NCI-H526 (cell line): ENCODE data around the gene CCDC8.
A peak's percentile ranks its signal among the peaks of the same experiment; 100 is the strongest.
"Not testable (repeated sequence)": the region's sequence is repeated elsewhere in the genome, so short reads cannot be mapped to it uniquely, and the experiment has no call there.

ENCODE experiments used
- DNase-seq, 2 experiments: peaks; one replicate each; lab custom pipeline; 2025; lab: John Stamatoyannopoulos, UW

The CCDC8 gene

GRCh38 chr19:46404753-46405468 is 8.5 kb downstream of the CCDC8 start:
- peak in 1 of 2 experiments; percentile 41 for DNase-seq

GRCh38 chr19:46404055-46404752 is 9.2 kb downstream of the CCDC8 start:
- DNase-seq: peak in 1 of 2 experiments; percentile 43

- no peak for DNase-seq
These were observed 10.6 kb downstream of the CCDC8 start for GRCh38 chr19:46402725-46403124.

- DNase-seq: not testable (repeated sequence)
These were observed 15.4 kb downstream of the CCDC8 start for GRCh38 chr19:46397801-46398479.

- no peak for DNase-seq
These were observed 19.0 kb downstream of the CCDC8 start for GRCh38 chr19:46394402-46394797.

- no peak for DNase-seq
These were observed 19.6 kb downstream of the CCDC8 start for GRCh38 chr19:46393456-46394401.

- no peak for DNase-seq
These were observed 20.5 kb downstream of the CCDC8 start for GRCh38 chr19:46392837-46393236.

- no peak for DNase-seq
These were observed 21.0 kb downstream of the CCDC8 start for GRCh38 chr19:46392252-46392801.

GRCh38 chr19:46391296-46392251 is 21.8 kb downstream of the CCDC8 start:
- DNase-seq: no peak

GRCh38 chr19:46390866-46391265 is 22.5 kb downstream of the CCDC8 start:
- DNase-seq: no peak

GRCh38 chr19:46390121-46390858 is 23.1 kb downstream of the CCDC8 start:
- no peak for DNase-seq

- no peak for DNase-seq
These were observed 24.9 kb downstream of the CCDC8 start for GRCh38 chr19:46388311-46389095.

GRCh38 chr19:46387713-46388130 is 25.6 kb downstream of the CCDC8 start:
- DNase-seq: no peak

- DNase-seq: no peak
These were observed 26.2 kb downstream of the CCDC8 start for GRCh38 chr19:46386996-46387712.

- no peak for DNase-seq
These were observed 27.2 kb downstream of the CCDC8 start for GRCh38 chr19:46386151-46386550.

GRCh38 chr19:46385636-46386035 is 27.7 kb downstream of the CCDC8 start:
- no peak for DNase-seq

- no peak for DNase-seq
These were observed 29.0 kb downstream of the CCDC8 start for GRCh38 chr19:46384396-46384795.

GRCh38 chr19:46383846-46384245 is 29.5 kb downstream of the CCDC8 start:
- no peak for DNase-seq
